Measurements from ENCODE around the gene PREB.

PREB gene

DNA sequence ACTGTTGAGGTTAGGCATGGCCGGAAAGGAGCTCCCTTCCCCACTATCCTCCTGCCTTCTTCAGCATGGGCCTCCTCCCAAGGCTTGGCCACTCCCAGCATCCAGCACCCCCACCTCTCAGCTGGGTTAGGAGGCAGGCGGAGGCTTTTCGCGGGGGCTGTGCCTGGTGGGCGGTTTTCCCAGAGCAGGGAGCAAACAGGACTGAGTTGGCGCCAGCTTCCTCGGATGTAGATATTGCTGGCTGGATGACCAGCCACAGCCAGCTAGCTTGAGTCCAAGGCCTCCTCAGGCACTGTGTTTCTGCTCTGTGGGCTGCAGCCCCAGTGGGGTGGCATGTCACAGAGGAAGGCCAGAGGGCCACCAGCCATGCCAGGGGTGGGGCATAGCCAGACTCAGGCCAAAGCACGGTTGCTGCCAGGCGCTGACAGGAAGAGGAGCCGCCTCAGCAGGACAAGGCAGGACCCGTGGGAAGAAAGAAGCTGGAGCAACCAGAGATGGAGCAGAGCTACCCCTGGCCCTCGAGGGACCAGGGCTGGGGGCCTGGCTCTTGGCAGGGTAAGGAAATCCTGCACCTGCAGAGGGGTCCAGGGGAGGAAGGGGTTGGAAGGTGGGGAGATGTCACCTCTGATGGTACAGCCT, 14.5 kb upstream of the PREB start, which contains the start of gene TCF23:
TSS of gene TCF23 (plus strand) at position 204 of the 639 bp plus-strand sequence. CDS start at position 334, 130 bp downstream.
- H3K36me3 ChIP-seq (ENCODE audit: control insufficient read depth, insufficient read depth, low read length), result no peaks in the 10 kb centered on the region
- H3K27ac ChIP-seq (ENCODE audit: low read depth, low read length), result no peak within 1 kb of the TSS
- H3K4me1 ChIP-seq (ENCODE audit: control insufficient read depth, insufficient read depth, low read length), result no peaks in the 10 kb centered on the region
- H3K27me3 ChIP-seq (ENCODE audit: control insufficient read depth, insufficient read depth, low read length), result no peaks in the 10 kb centered on the region
- no peak within 1 kb of the TSS for H3K4me3 ChIP-seq (ENCODE audit: low read length)
- no peak within 1 kb of the TSS for H3K9ac ChIP-seq (ENCODE audit: low read length)

DNA sequence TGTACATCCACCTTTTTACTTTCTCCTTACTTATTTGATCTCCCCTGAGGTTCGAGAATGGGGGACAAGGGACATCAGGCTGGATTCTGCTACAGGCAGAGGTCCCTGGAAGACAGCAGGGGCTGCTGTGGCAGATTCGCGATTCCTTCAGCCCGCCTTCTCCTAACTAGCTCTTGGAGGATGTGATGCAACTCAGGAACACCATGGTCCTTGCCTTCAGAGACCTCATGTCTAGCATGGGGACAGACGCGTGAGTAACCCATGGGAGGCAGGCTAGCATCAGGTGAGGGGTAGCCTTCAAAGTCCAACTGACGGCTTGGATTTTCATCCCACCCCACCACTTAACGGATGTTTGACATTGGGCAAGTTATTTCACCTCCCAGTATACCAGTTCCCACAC, 13.5 kb upstream of the PREB start:
- Histone ChIP-seq H3K27me3 (ENCODE audit: control insufficient read depth, insufficient read depth, low read length) (no peaks in the 10 kb centered on the region), H3K4me3 (ENCODE audit: low read length) (no peak overlapping the region), H3K27ac (ENCODE audit: low read depth, low read length) (no peak overlapping the region), H3K4me1 (ENCODE audit: control insufficient read depth, insufficient read depth, low read length) (no peaks in the 10 kb centered on the region), H3K36me3 (ENCODE audit: control insufficient read depth, insufficient read depth, low read length) (no peaks in the 10 kb centered on the region), H3K9ac (ENCODE audit: low read length) (no peak overlapping the region)

DNA sequence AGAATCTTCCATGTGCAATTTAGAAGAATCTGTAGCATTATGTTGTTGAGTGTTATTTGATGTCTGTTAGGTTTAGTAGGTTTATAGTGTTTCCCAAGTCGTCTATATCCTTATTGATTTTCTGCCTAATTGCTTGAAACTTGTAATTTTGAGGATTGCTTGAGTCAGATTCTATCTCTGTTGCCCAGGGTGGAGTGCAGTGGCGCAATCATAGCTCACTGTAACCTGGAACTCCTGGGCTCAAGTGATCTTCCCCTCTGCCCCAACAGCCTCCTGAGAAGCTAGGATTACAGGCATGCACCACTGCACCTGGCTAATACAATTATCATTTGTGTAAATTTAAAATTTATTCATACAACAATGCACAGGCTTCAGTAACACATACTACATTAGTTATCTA, 11.2 kb upstream of the PREB start:
- Histone ChIP-seq H3K4me3 (ENCODE audit: low read length) (no peak overlapping the region), H3K27me3 (ENCODE audit: control insufficient read depth, insufficient read depth, low read length) (no peaks in the 10 kb centered on the region), H3K4me1 (ENCODE audit: control insufficient read depth, insufficient read depth, low read length) (no peaks in the 10 kb centered on the region), H3K9ac (ENCODE audit: low read length) (no peak overlapping the region), H3K27ac (ENCODE audit: low read depth, low read length) (no peak overlapping the region), H3K36me3 (ENCODE audit: control insufficient read depth, insufficient read depth, low read length) (no peaks in the 10 kb centered on the region)

DNA sequence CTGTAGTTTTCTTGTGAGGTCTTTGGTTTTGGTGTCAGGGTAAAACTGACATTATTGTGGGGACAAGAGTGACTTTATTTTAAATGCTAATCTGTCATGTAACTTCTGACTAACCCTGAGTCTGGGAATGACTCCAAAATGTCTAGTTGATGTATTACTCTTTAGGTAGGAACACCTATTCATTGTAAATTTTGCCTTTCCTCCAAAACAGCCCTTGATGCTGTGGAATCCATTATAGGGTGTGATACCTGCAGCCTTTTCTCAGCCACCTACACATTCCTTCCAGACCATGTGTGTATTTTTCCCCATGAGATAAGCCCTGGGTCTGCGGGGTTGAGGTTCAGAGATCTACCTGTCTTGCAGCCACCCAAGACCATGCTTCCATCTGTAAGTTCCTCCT, 8.8 kb upstream of the PREB start:
- Histone ChIP-seq H3K27ac (ENCODE audit: low read depth, low read length) (no peak overlapping the region), H3K27me3 (ENCODE audit: control insufficient read depth, insufficient read depth, low read length) (no peaks in the 10 kb centered on the region), H3K36me3 (ENCODE audit: control insufficient read depth, insufficient read depth, low read length) (no peaks in the 10 kb centered on the region), H3K9ac (ENCODE audit: low read length) (no peak overlapping the region), H3K4me3 (ENCODE audit: low read length) (no peak overlapping the region), H3K4me1 (ENCODE audit: control insufficient read depth, insufficient read depth, low read length) (no peaks in the 10 kb centered on the region)

DNA sequence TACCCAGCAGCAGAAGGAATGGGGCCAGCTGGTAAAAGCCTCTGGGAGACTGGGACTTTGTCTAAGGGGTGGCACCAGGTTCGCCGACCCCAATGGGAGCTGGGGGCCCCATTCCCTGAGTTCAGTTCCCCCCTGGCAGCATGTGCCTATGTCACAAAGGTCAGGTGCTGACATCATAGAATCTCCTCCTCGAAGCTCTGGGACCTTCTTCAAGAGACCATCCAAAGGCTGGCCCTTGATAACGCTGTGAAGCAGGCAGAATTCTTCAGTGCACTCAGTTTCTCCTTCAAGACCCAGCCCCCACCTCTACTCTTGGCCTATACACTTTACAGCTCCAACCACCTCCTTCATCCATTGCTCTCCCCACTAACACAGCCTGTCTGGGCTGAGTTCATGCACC, 4.9 kb upstream of the PREB start, which contains the start of gene PRR30:
TSS of gene PRR30 (minus strand) at position 101 of the 400 bp plus-strand sequence. CDS start 1,081 bp downstream, outside the sequence.
- Histone ChIP-seq H3K4me1 (ENCODE audit: control insufficient read depth, insufficient read depth, low read length) (no peaks in the 10 kb centered on the region), H3K27me3 (ENCODE audit: control insufficient read depth, insufficient read depth, low read length) (no peaks in the 10 kb centered on the region), H3K27ac (ENCODE audit: low read depth, low read length) (no peak within 1 kb of the TSS), H3K36me3 (ENCODE audit: control insufficient read depth, insufficient read depth, low read length) (no peaks in the 10 kb centered on the region), H3K4me3 (ENCODE audit: low read length) (no peak within 1 kb of the TSS), H3K9ac (ENCODE audit: low read length) (no peak within 1 kb of the TSS)

DNA sequence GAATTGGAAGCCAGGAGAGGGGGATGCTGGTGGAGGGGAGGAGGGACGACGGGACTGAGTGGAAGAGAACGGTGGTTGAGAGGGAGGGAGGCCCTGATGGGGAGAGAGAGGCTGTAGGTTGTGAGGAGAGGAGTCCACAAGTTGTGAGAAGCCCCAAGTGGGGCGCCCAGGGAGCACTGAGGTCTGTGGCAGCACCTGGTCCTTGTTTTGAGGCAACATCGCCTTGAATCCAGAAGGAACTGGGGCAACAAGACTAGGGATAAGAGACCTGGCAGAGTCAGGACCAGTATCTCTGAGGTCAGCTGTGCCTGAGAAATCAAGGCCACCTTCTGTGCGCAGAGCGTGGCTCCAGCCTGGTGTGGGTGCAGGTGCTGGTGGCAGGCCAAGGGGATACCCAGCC, 3.7 kb upstream of the PREB start:
- Histone ChIP-seq H3K4me1 (ENCODE audit: control insufficient read depth, insufficient read depth, low read length) (peaks cover 6% of the 10 kb centered on the region), H3K9ac (ENCODE audit: low read length) (no peak overlapping the region), H3K27ac (ENCODE audit: low read depth, low read length) (no peak overlapping the region), H3K36me3 (ENCODE audit: control insufficient read depth, insufficient read depth, low read length) (no peaks in the 10 kb centered on the region), H3K27me3 (ENCODE audit: control insufficient read depth, insufficient read depth, low read length) (no peaks in the 10 kb centered on the region), H3K4me3 (ENCODE audit: low read length) (no peak overlapping the region)

DNA sequence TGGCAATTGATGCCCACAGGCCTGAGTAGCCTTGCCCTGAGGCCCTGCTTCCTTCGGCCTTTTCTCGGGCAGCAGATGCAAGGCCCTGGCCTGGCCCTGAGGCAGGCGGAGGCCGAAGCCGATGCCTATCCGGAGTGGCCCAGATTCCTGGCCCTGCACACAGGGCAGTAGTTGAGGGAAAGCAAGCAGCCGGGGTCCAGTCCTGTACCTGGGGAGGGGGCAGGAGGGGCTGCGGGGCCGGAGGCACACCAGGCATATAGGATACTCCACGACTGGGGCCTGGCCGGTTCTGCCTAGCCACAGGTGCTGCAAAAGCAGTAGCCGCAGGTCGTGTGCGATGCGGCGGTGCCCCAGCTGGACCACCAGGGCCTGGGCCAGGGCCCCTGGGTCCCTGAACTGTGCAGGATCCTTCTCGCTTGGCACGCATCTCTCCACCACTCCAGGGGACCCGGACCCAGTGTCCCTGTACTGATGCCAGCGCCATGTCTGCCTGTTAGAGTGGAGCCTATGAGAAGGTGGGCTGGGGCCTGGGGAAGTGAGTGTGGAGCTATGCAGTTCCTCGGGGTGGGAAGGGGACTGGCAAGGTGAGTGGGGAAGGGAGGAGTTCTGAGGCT, 3.0 kb upstream of the PREB start:
- Histone ChIP-seq H3K27me3 (ENCODE audit: control insufficient read depth, insufficient read depth, low read length) (no peaks in the 10 kb centered on the region), H3K4me1 (ENCODE audit: control insufficient read depth, insufficient read depth, low read length) (peaks cover 7% of the 10 kb centered on the region), H3K4me3 (ENCODE audit: low read length) (no peak overlapping the region), H3K9ac (ENCODE audit: low read length) (no peak overlapping the region), H3K36me3 (ENCODE audit: control insufficient read depth, insufficient read depth, low read length) (no peaks in the 10 kb centered on the region), H3K27ac (ENCODE audit: low read depth, low read length) (no peak overlapping the region)

DNA sequence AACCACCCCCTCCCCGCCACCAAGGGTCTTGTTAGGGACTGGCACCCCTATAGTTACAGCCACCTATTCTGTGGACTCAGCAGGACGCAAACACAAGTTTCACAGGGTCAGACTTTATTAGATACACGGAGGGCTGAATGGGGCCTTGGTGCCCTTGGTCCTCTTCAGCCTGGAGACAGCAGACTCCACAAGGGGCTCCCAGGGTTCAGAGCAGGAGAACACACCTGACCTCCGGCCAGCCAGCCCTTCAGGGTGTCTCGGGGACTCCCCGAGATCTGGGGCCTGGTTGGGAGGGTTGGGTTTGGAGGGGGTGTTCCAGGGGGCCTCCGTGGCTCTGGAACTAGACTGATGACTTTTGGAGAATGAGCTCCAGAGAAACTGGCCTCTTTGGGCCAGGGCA, 2.3 kb upstream of the PREB start:
- Histone ChIP-seq H3K27me3 (ENCODE audit: control insufficient read depth, insufficient read depth, low read length) (no peaks in the 10 kb centered on the region), H3K36me3 (ENCODE audit: control insufficient read depth, insufficient read depth, low read length) (peaks cover 4% of the 10 kb centered on the region), H3K4me1 (ENCODE audit: control insufficient read depth, insufficient read depth, low read length) (peaks cover 7% of the 10 kb centered on the region), H3K27ac (ENCODE audit: low read depth, low read length) (no peak overlapping the region), H3K9ac (ENCODE audit: low read length) (no peak overlapping the region), H3K4me3 (ENCODE audit: low read length) (no peak overlapping the region)

DNA sequence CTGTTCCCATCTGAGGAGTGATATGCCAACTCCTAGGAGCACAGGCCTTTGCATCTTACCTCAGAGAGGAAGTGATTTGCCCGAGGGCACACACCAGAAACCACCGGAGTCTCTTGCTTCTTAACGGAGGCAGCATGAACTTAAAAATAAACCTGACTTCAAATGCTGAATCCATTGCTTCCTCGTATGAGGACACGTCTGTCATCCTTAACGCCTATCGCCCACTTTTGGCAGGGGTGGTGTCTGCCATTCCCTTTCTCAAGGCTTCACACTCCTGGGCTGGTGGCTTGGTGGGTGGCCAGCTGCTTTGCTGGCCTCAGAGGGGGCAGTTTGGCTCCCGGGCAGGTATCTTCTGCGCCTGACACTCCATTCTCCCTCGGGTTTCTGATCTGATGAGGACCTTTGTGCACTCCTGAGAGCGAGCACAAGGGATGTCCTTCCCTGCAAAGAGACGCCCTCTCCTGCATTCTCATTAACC, 1.1 kb upstream of the PREB start:
- Histone ChIP-seq H3K9ac (ENCODE audit: low read length) (no peak overlapping the region), H3K4me3 (ENCODE audit: low read length) (no peak overlapping the region), H3K27ac (ENCODE audit: low read depth, low read length) (no peak overlapping the region), H3K4me1 (ENCODE audit: control insufficient read depth, insufficient read depth, low read length) (peaks cover 7% of the 10 kb centered on the region), H3K27me3 (ENCODE audit: control insufficient read depth, insufficient read depth, low read length) (no peaks in the 10 kb centered on the region), H3K36me3 (ENCODE audit: control insufficient read depth, insufficient read depth, low read length) (peaks cover 14% of the 10 kb centered on the region)

DNA sequence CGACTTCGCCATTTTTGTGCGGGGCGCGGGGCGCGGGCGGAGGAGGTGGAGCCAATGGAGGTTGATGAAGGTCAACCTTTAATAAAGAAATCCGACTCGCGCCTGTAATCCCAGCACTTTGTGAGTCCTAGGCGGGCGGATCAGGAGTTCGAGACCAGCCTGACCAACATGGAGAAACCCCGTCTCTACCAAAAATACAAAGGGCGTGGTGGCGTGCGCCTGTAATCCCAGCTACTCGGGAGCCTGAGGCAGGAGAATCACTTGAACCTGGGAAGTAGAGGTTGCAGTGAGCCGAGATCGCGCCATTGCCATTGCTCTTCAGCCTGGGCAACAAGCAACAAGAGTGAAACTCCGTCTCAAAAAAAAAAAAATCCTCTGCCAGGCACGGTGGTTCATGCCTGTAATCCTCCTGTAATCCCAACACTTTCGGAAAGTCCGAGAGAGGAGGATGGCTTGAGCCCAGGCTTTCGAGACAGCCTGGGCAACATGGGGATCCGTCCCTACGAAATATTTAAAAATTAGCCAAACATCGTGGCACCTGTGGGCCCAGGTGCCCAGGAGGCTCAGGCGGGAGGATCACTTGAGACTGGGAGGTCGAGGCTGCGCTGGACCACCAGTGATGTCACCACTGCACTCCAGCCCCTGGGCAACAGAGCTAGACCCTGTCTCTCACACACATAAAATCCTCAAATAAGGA, 493 bp upstream of the PREB start:
- Histone ChIP-seq H3K4me3 (ENCODE audit: low read length) (peak overlapping the region; percentile 91), H3K27ac (ENCODE audit: low read depth, low read length) (peak overlapping the region; percentile 70), H3K27me3 (ENCODE audit: control insufficient read depth, insufficient read depth, low read length) (no peaks in the 10 kb centered on the region), H3K36me3 (ENCODE audit: control insufficient read depth, insufficient read depth, low read length) (peaks cover 18% of the 10 kb centered on the region), H3K9ac (ENCODE audit: low read length) (no peak overlapping the region), H3K4me1 (ENCODE audit: control insufficient read depth, insufficient read depth, low read length) (peaks cover 7% of the 10 kb centered on the region)

DNA sequence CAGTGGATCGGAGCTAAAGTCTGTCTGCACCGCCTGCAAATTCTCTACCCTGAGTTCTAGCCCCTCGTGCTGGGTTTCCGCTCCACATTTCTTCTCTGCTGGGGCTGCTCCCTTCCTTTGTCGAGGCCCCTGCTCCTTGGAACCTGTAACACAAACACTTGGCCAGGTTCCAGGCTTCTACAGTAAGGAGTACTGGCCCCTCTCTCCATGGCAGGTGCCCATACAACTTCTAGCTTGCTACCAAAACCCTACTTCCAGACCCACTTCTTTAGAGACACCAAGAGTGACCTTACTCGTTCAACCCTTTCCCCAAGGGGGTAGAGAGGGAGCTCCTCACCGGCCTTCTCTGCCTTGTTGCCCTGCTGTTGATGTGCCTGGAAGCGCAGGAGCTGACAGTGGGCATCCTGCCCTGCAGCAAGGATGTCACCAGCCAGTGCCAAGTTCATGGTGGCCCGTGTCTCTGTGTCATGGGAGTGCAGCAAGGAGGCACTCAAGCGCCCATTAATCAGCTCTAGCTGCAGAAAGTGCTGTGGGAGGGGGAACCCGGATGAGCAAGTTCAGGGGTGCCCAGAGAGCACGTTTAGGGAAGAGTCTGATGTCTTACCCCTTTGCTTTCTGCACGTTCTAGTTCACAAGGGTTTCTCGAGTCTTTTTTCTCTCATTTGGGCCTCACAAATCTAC, 1.1 kb downstream of the PREB start:
- peaks cover 23% of the 10 kb centered on the region for H3K36me3 ChIP-seq (ENCODE audit: control insufficient read depth, insufficient read depth, low read length)
- H3K27ac ChIP-seq (ENCODE audit: low read depth, low read length), result no peak overlapping the region
- no peak overlapping the region for H3K9ac ChIP-seq (ENCODE audit: low read length)
- no peaks in the 10 kb centered on the region for H3K27me3 ChIP-seq (ENCODE audit: control insufficient read depth, insufficient read depth, low read length)
- peak overlapping the region; percentile 91 for H3K4me3 ChIP-seq (ENCODE audit: low read length)
- H3K4me1 ChIP-seq (ENCODE audit: control insufficient read depth, insufficient read depth, low read length), result peaks cover 7% of the 10 kb centered on the region

DNA sequence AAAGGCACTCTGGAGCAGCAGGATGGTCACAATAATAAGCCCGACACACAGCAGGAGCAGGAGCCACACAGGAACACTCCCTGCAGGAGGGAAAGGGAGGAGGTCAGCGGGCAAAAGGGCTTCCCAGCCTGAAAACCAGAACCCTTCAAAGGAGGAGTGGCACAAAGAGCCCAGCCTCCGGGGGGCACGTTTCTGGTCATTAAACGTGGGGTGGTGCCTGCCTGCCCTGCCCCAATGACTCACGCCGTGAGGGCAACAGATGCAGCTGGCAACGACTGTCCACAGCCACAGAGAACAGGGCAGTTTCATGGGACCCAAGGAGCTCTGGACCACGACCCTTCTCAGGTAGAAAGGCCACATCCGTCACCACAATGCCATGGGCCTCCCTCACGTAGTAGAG, 3.0 kb downstream of the PREB start:
- Histone ChIP-seq H3K36me3 (ENCODE audit: control insufficient read depth, insufficient read depth, low read length) (peaks cover 23% of the 10 kb centered on the region), H3K27ac (ENCODE audit: low read depth, low read length) (no peak overlapping the region), H3K4me1 (ENCODE audit: control insufficient read depth, insufficient read depth, low read length) (peaks cover 7% of the 10 kb centered on the region), H3K9ac (ENCODE audit: low read length) (no peak overlapping the region), H3K27me3 (ENCODE audit: control insufficient read depth, insufficient read depth, low read length) (no peaks in the 10 kb centered on the region), H3K4me3 (ENCODE audit: low read length) (no peak overlapping the region)
